Measurements from ENCODE around the gene MSI2. TPM values are rescaled to one million over a fixed set of nuclear protein-coding genes. Genes with fewer than 3 reads are reported as not detected.
A peak's percentile ranks its signal among the peaks of the same experiment; 100 is the strongest.

MSI2 gene
- total RNA-seq, 4 donors from 2014 or later, result 19.7 to 35.8 (median 22.4) TPM

GRCh38 chr17:57609125-57609877 is 353.0 kb downstream of the MSI2 start:
- H3K4me3 ChIP-seq, result no peak overlapping the region
- TF ChIP-seq POLR2AphosphoS5 (IDR thresholded peaks at IDR 0.05) (no peak), CTCF (IDR thresholded peaks at IDR 0.05) (no peak), EP300 (IDR thresholded peaks at IDR 0.05) (no peak), POLR2A (IDR thresholded peaks at IDR 0.05) (no peak)
- no peaks in the 10 kb centered on the region for H3K27me3 ChIP-seq
- peaks cover 37% of the 10 kb centered on the region for H3K4me1 ChIP-seq
- WGBS, result 85% methylated on average over 11 of the region's 11 CpGs
- DNase-seq (ENCODE audit: low spot score in 2 of 2), result peak in 1 of 2 donors; percentile 77
- H3K27ac ChIP-seq, result no peak overlapping the region
- H3K36me3 ChIP-seq, result no peaks in the 10 kb centered on the region
- no peaks in the 10 kb centered on the region for H3K9me3 ChIP-seq

GRCh38 chr17:57609878-57610270 is 353.6 kb downstream of the MSI2 start:
- Histone ChIP-seq H3K36me3 (no peaks in the 10 kb centered on the region), H3K4me3 (no peak overlapping the region), H3K27ac (no peak overlapping the region), H3K27me3 (no peaks in the 10 kb centered on the region), H3K4me1 (peaks cover 31% of the 10 kb centered on the region), H3K9me3 (no peaks in the 10 kb centered on the region)
- no peak for DNase-seq (ENCODE audit: low spot score in 2 of 2)
- TF ChIP-seq POLR2A (IDR thresholded peaks at IDR 0.05), result no peak
- TF ChIP-seq CTCF (IDR thresholded peaks at IDR 0.05), result no peak
- TF ChIP-seq POLR2AphosphoS5 (IDR thresholded peaks at IDR 0.05), result no peak
- WGBS, result 76% methylated on average over 13 of the region's 13 CpGs

GRCh38 chr17:57612202-57613071 is 356.1 kb downstream of the MSI2 start:
- WGBS, result 51% methylated on average over 7 of the region's 12 CpGs
- H3K36me3 ChIP-seq, result peaks cover 5% of the 10 kb centered on the region
- H3K9me3 ChIP-seq, result no peaks in the 10 kb centered on the region
- H3K27me3 ChIP-seq, result no peaks in the 10 kb centered on the region
- DNase-seq (ENCODE audit: low spot score in 2 of 2), result peak in 1 of 2 donors; percentile 38
- TF ChIP-seq POLR2AphosphoS5 (IDR thresholded peaks at IDR 0.05) (no peak), EP300 (IDR thresholded peaks at IDR 0.05) (no peak), CTCF (IDR thresholded peaks at IDR 0.05) (no peak)
- H3K27ac ChIP-seq, result no peak overlapping the region
- H3K4me1 ChIP-seq, result peaks cover 17% of the 10 kb centered on the region
- no peak overlapping the region for H3K4me3 ChIP-seq

- no peak for DNase-seq (ENCODE audit: low spot score in 2 of 2)
- TF ChIP-seq POLR2A (IDR thresholded peaks at IDR 0.05), result no peak
- Histone ChIP-seq H3K4me3 (no peak overlapping the region), H3K27me3 (no peaks in the 10 kb centered on the region), H3K4me1 (peaks cover 8% of the 10 kb centered on the region), H3K36me3 (peaks cover 5% of the 10 kb centered on the region), H3K9me3 (no peaks in the 10 kb centered on the region), H3K27ac (no peak overlapping the region)
- WGBS, result 95% methylated on average over 3 of the region's 3 CpGs
Observed at GRCh38 chr17:57614742-57615141, 358.4 kb downstream of the MSI2 start.

- TF ChIP-seq EP300 (IDR thresholded peaks at IDR 0.05), result no peak
- TF ChIP-seq POLR2AphosphoS5 (IDR thresholded peaks at IDR 0.05), result no peak
- no peak for TF ChIP-seq POLR2A (IDR thresholded peaks at IDR 0.05)
- TF ChIP-seq CTCF (IDR thresholded peaks at IDR 0.05), result no peak
- H3K27me3 ChIP-seq, result no peaks in the 10 kb centered on the region
- no peak overlapping the region for H3K4me3 ChIP-seq
- H3K9me3 ChIP-seq, result no peaks in the 10 kb centered on the region
- WGBS, result 90% methylated on average over 13 of the region's 13 CpGs
- peaks cover 8% of the 10 kb centered on the region for H3K4me1 ChIP-seq
- DNase-seq (ENCODE audit: low spot score in 2 of 2), result no peak
- H3K36me3 ChIP-seq, result peaks cover 5% of the 10 kb centered on the region
- H3K27ac ChIP-seq, result no peak overlapping the region
Observed at GRCh38 chr17:57615836-57616757, 359.8 kb downstream of the MSI2 start.

All from suprapubic skin (tissue), 4 donors.